ENCODE results near the gene B3GNT2. TPM values are rescaled to one million over a fixed set of nuclear protein-coding genes. Genes with fewer than 3 reads are reported as not detected.

Gene B3GNT2
- total and polyA plus RNA-seq, 2 donors (not counting 3 experiments of a cell fraction or from before 2014, with no cell fraction given) = 9.5 to 21.2 TPM

DNA sequence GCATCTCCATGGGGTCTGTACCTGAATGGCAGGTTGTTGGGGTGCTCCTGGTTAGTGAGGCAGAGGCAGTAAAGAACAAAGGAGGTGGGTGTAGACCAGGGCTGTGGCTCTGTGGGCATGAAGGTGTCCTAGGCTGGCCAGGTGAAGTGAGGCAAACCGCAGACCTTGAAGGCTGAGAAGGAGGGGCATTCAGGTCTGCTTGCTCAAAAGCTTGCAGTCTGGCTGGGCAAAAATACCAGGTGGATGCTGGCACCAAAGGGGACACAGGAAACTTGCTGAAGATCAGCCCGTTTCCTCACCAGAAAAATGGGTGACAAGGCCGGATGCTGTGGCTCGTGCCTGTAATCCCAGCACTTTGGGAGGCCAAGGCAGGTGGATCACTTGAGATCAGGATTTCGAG is 6.7 kb upstream of the B3GNT2 start:
- FAIRE-seq = no peak
- H4K20me1 ChIP-seq (replicated peaks; ENCODE audit: control insufficient read depth, extremely low read depth, insufficient read depth, low read length) = no peaks in the 10 kb centered on the region
- POLR2A ChIA-PET = no interaction called here

More for the DNA sequence above, 6.7 kb upstream of the B3GNT2 start:
- dilution Hi-C loops (cut with MboI; ENCODE audit: extremely low pct_ligation_motif_present, low sequenced_read_pairs) = no loop called here
- Histone ChIP-seq H2AFZ (ENCODE audit: low read depth, low read length) (no peak overlapping the region), H3K9me1 (replicated peaks; ENCODE audit: control insufficient read depth, extremely low read depth, insufficient read depth, low read length) (no peaks in the 10 kb centered on the region), H3K9me3 (replicated peaks; ENCODE audit: control insufficient read depth, insufficient read depth, low read length) (no peaks in the 10 kb centered on the region), H3K79me2 (ENCODE audit: control insufficient read depth, insufficient read depth, low read length) (no peaks in the 10 kb centered on the region), H3K9ac (replicated peaks; ENCODE audit: extremely low read depth, insufficient read depth, low read length) (no peak overlapping the region), H3K4me1 (ENCODE audit: control insufficient read depth, extremely low read depth, insufficient read depth, low read length) (no peaks in the 10 kb centered on the region), H3K27me3 (ENCODE audit: control insufficient read depth in 2 of 2, insufficient read depth in 2 of 2, low read length in 2 of 2) (peaks cover 11 to 13% of the 10 kb centered on the region in 2 experiments), H3K36me3 (ENCODE audit: control insufficient read depth in 2 of 2, extremely low read depth in 1 of 2, insufficient read depth in 2 of 2, low read length in 2 of 2) (no peaks in the 10 kb centered on the region), H3K4me3 (replicated peaks in 1 of 3; ENCODE audit: insufficient read depth in 1 of 3, low read depth in 1 of 3, low read length in 3 of 3) (no peak overlapping the region), H3K27ac (ENCODE audit: insufficient read depth, low read depth, low read length) (no peak overlapping the region), H3K4me2 (ENCODE audit: insufficient read depth, low read length) (no peak overlapping the region)
- no TSS peak for BruUV-seq (replicated peaks)
- intact Hi-C loops (cut with micrococcal nuclease) = no loop called here
- no peak for DNase-seq (ENCODE audit: low read depth, low spot score)
- TF ChIP-seq GATA2 (IDR thresholded peaks at IDR 0.05; ENCODE audit: insufficient read depth, insufficient read length, low read depth, low read length) = no peak
- TF ChIP-seq CTCF (IDR thresholded peaks at IDR 0.05; ENCODE audit: extremely low read depth in 1 of 2, insufficient read depth in 1 of 2, low read depth in 1 of 2, low read length in 2 of 2) = no peak
- TF ChIP-seq JUN (IDR thresholded peaks at IDR 0.05; ENCODE audit: borderline replicate concordance, insufficient read depth, insufficient read length, low read depth) = no peak
- TF ChIP-seq POLR2A (IDR thresholded peaks at IDR 0.05; ENCODE audit: low read depth, low read length) = no peak
- no peak for TF ChIP-seq MYC (IDR thresholded peaks at IDR 0.05; ENCODE audit: low read depth, low read length)
- no peak for TF ChIP-seq EZH2 (IDR thresholded peaks at IDR 0.05; ENCODE audit: borderline replicate concordance, low read depth, low read length, severe bottlenecking)
- TF ChIP-seq FOS (IDR thresholded peaks at IDR 0.05; ENCODE audit: borderline replicate concordance, insufficient read depth, low read length) = no peak
- no peak for TF ChIP-seq POLR2AphosphoS5 (IDR thresholded peaks at IDR 0.05; ENCODE audit: insufficient read depth, low read depth, low read length)
- CTCF ChIA-PET = no interaction called here
